MG63 (cell line): Measurements from ENCODE around the gene SUFU. TPM values are rescaled to one million over a fixed set of nuclear protein-coding genes. Genes with fewer than 3 reads are reported as not detected.

Experiments
- DNase-seq: peaks from one replicate; pipeline ENCODE4 v3.0.0-alpha.2; 2020
- H3K27me3 ChIP-seq: fragments of 250-450 bp; sonication (Bioruptor Pico); 2 replicates; pipeline ENCODE4 v1.5.1; 2020; ENCODE audit warnings: mild to moderate bottlenecking, moderate library complexity
- H3K36me3 ChIP-seq: fragments of 250-450 bp; sonication (Bioruptor Pico); 2 replicates; pipeline ENCODE4 v1.5.1; 2020; ENCODE audit warnings: mild to moderate bottlenecking, moderate library complexity
- H3K4me3 ChIP-seq: fragments of 250-450 bp; sonication (Bioruptor Pico); 2 replicates; pipeline ENCODE4 v1.5.1; 2020; ENCODE audit warnings: mild to moderate bottlenecking, moderate library complexity
- H3K9me3 ChIP-seq: fragments of 250-450 bp; sonication (Bioruptor Pico); 2 replicates; pipeline ENCODE4 v1.5.1; 2020; ENCODE audit warnings: mild to moderate bottlenecking, moderate library complexity
- total RNA-seq: library from RNA; depleted of rRNA; stranded (reverse); fragments of >200 nt; shearing (Covaris generic); gene quantifications from 2 replicates; pipeline ENCODE4 v1.2.3, GENCODE V29; 2014; ENCODE audit warnings: low replicate concordance

Gene SUFU
- total RNA-seq, 1 experiment from 2014 or later: 2.0 TPM

- no peaks in the 10 kb centered on the region for H3K9me3 ChIP-seq
- H3K36me3 ChIP-seq: peaks cover 2% of the 10 kb centered on the region; the same call in 1 of the 2 replicates
- H3K4me3 ChIP-seq: no peak overlapping the region
- H3K27me3 ChIP-seq: no peaks in the 10 kb centered on the region
- DNase-seq: no peak
These were observed 91.5 kb downstream of the SUFU start for GRCh38 chr10:102595293-102595692.

DNA sequence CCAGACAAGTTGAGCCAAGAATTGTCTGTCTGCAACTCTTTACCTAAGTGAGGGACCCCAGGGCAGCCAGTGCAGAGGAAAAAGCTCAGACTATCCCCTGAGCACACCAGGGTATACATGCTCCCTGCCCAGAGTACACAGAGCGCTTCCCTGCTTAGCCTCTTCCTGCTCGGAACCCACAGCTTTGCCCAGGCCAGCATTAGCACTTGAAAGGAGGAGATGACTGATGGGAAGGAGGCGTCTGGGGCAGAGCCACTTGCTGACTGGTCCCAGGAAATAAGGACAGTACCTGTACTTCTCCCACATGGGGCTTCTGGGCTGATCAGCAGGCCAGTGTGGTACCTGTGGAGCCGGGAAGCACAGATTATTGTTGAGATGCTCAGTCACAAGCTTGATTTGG lies 92.1 kb downstream of the SUFU start:
- DNase-seq: no peak
- Histone ChIP-seq H3K9me3 (no peaks in the 10 kb centered on the region), H3K36me3 (peaks cover 2% of the 10 kb centered on the region; the same call in 1 of the 2 replicates), H3K4me3 (no peak overlapping the region), H3K27me3 (no peaks in the 10 kb centered on the region)

DNA sequence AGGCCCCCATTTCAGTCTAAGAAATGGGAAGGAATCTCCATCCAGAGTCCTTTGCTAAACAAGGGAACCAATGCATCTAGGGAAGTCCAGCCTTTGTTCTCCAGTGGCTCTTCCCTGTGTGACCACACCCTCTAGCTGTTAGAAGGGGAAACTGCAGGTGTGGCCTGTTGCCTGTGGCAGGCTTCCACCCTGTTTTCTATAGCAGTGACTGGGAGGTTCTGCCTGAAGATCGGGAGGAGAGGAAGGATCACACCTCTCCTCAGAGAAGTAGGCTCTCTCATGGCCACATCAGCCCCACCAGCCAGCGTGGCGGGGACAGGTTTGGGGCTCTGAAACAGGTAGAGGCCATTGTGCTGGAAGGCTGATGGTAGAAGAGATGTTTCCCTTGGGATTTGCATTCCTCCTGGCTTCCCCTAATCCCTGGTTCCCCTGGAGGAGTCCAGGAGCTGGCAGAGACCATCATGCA lies 92.8 kb downstream of the SUFU start:
- Histone ChIP-seq H3K9me3 (no peaks in the 10 kb centered on the region), H3K36me3 (peaks cover 2% of the 10 kb centered on the region; the same call in 1 of the 2 replicates), H3K27me3 (no peaks in the 10 kb centered on the region), H3K4me3 (no peak overlapping the region)
- DNase-seq: peak; percentile 44

DNA sequence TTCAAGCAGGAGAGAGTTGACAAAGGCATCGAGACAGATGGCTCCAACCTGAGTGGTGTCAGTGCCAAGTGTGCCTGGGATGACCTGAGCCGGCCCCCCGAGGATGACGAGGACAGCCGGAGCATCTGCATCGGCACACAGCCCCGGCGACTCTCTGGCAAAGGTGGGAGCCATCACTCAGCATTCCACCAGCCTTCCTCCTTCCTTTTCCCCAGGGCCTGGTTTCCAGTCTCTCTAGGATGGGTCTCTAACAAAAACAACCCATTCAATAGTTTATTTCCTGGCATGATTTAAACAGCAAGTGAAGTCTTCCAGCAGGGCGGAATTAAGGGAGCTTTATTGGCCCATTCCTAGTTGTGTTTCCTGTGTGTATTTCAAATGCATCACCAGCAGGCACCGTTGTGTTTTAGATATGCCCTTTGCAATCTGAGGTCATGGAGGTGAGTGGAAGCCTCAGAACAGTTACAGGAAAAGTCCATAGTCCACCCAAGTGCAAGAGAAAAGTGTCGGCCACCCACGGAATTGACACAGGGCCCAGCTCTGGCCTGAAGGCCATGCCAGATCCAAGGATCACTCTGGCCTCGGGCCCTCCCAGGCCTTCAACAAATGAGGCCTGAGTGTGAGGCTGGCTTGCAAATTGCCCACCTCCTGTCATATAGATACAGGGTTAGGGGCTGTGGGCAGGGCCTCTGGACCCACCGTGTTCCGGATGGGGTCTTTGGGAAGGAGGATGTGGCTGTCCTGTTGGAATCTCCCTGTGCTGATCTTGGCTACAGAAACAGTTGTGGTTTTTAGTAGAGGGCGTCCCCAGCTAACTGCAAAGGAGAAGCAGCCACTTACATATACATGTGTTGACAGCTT lies 93.6 kb downstream of the SUFU start:
- Histone ChIP-seq H3K27me3 (no peaks in the 10 kb centered on the region), H3K4me3 (no peak overlapping the region), H3K36me3 (peaks cover 2% of the 10 kb centered on the region; the same call in 1 of the 2 replicates), H3K9me3 (no peaks in the 10 kb centered on the region)
- DNase-seq: peak; percentile 26

GRCh38 chr10:102598243-102598642 lies 94.5 kb downstream of the SUFU start:
- Histone ChIP-seq H3K4me3 (no peak overlapping the region), H3K27me3 (no peaks in the 10 kb centered on the region), H3K9me3 (no peaks in the 10 kb centered on the region), H3K36me3 (peaks cover 2% of the 10 kb centered on the region; the same call in 1 of the 2 replicates)
- DNase-seq: no peak

GRCh38 chr10:102599565-102600327 lies 96.0 kb downstream of the SUFU start:
- no peak for DNase-seq
- Histone ChIP-seq H3K9me3 (no peaks in the 10 kb centered on the region), H3K27me3 (no peaks in the 10 kb centered on the region), H3K4me3 (no peak overlapping the region), H3K36me3 (peaks cover 5% of the 10 kb centered on the region)

DNA sequence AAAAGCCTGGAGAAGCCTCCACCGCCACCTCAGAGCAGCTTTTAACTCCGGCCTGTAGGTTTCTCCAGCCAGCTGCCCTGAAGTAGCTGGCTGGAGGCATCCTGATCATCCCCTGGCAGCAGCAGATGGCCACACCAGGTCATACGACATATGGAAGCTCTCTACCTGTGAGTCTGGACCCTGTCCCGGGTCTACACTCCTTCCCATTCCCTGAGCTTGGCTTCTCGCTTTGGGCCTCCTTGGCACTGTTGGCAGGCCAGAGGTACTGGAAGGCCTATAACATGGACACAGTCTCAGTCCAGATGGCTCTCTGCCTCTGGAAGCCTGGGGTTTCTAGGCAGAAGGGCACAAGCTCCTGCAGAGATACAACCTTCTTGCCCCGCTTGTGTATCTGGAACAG lies 97.0 kb downstream of the SUFU start:
- Histone ChIP-seq H3K27me3 (no peaks in the 10 kb centered on the region), H3K4me3 (no peak overlapping the region), H3K36me3 (peaks cover 5% of the 10 kb centered on the region), H3K9me3 (no peaks in the 10 kb centered on the region)
- DNase-seq: no peak

DNA sequence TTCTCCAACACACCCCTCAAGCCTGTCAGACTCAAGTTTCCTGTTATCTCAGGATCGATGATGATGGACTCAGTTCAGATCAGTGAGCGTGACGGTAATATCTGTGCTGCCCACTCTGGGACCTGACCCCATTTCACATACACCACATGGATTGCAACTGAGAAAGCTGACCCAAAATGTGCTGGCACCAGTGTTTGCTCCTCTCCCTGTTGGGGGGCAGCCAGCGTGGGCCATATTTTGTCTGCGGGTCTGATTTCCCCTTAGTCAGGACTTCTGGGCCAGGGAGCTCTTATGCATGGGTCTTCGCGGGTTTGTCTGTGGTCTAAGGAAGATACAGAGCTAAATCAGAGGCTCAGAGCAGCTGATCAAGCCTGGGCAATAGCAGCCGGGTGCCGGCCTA lies 97.9 kb downstream of the SUFU start:
- Histone ChIP-seq H3K9me3 (no peaks in the 10 kb centered on the region), H3K27me3 (no peaks in the 10 kb centered on the region), H3K36me3 (peaks cover 5% of the 10 kb centered on the region), H3K4me3 (no peak overlapping the region)
- DNase-seq: no peak

DNA sequence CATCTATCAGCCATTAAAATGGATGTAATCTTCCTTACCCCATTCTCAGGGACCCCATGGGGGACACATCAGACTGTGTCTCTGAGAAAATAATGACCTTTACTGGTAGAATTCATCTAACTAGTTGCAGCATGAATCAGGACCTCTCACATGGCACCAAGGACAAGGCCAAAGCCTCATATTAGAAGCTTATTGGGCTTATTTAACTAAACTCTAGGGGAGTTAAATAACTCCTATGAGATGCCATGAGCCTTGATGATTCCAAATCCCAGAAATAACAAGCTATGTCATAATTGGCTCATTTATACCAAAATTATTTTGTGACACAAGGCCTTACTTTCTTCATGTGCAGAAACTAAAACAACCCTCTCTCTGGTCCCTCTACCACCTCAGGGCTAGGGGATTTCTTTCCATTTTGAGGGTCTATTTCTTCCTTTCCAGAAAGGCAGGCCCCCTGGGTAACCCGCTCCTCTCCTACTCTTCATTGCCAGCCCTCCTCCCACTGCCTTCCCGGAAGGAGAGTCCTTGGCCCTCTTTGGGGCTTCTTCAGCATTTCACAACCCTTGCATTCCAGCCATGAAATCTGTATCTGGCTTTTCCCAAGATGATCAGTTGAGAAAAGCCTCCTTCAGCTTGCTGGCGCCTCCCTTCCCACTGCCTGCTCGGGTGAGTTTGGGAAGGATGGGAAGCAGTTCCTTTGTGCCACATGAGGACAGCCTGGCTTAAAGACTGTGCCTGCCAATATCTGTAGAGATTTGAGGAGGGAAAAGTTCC lies 98.7 kb downstream of the SUFU start:
- no peak for DNase-seq
- H3K4me3 ChIP-seq: no peak overlapping the region
- H3K36me3 ChIP-seq: peaks cover 3% of the 10 kb centered on the region
- H3K27me3 ChIP-seq: no peaks in the 10 kb centered on the region
- no peaks in the 10 kb centered on the region for H3K9me3 ChIP-seq

GRCh38 chr10:102603946-102604345 lies 100.2 kb downstream of the SUFU start:
- peaks cover 3% of the 10 kb centered on the region for H3K36me3 ChIP-seq
- no peak overlapping the region for H3K4me3 ChIP-seq
- no peaks in the 10 kb centered on the region for H3K27me3 ChIP-seq
- no peak for DNase-seq
- H3K9me3 ChIP-seq: no peaks in the 10 kb centered on the region

GRCh38 chr10:102604439-102604841 lies 100.7 kb downstream of the SUFU start:
- no peak overlapping the region for H3K4me3 ChIP-seq
- no peaks in the 10 kb centered on the region for H3K27me3 ChIP-seq
- no peaks in the 10 kb centered on the region for H3K9me3 ChIP-seq
- H3K36me3 ChIP-seq: peaks cover 3% of the 10 kb centered on the region
- peak; percentile 30 for DNase-seq

- peaks cover 3% of the 10 kb centered on the region for H3K36me3 ChIP-seq
- no peaks in the 10 kb centered on the region for H3K9me3 ChIP-seq
- no peak for DNase-seq
- no peaks in the 10 kb centered on the region for H3K27me3 ChIP-seq
- no peak overlapping the region for H3K4me3 ChIP-seq
These were observed 101.9 kb downstream of the SUFU start for GRCh38 chr10:102605712-102606111.

DNA sequence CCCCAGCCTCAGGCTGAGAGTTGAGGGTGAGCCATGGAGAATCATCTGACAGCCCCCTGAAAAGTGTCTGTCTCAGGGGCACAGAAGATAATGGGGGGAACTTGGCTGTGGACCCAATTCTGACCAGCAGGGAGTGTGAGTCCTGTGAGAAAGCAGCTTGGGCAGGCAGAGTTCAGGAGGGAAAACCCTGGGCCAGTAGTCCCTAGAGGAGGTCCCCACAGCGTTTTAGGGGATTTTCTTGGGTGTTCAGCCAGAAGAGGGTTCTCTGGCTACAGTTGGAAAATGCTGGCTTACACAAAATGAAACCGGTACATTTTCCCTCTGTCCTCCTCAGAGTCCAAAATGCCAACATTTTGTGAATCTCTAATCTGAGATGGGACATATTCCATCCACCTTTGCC lies 104.7 kb downstream of the SUFU start:
- H3K36me3 ChIP-seq: peaks cover 3% of the 10 kb centered on the region
- no peaks in the 10 kb centered on the region for H3K9me3 ChIP-seq
- no peak overlapping the region for H3K4me3 ChIP-seq
- DNase-seq: no peak
- no peaks in the 10 kb centered on the region for H3K27me3 ChIP-seq

- no peaks in the 10 kb centered on the region for H3K27me3 ChIP-seq
- H3K36me3 ChIP-seq: no peaks in the 10 kb centered on the region; the same call in none of the 2 replicates
- no peak for DNase-seq
- no peaks in the 10 kb centered on the region for H3K9me3 ChIP-seq
- H3K4me3 ChIP-seq: no peak overlapping the region
These were observed 106.7 kb downstream of the SUFU start for GRCh38 chr10:102610441-102610887.

- DNase-seq: no peak
- H3K36me3 ChIP-seq: no peaks in the 10 kb centered on the region; the same call in 1 of the 2 replicates
- H3K9me3 ChIP-seq: no peaks in the 10 kb centered on the region
- no peak overlapping the region for H3K4me3 ChIP-seq
- no peaks in the 10 kb centered on the region for H3K27me3 ChIP-seq
These were observed 107.8 kb downstream of the SUFU start for GRCh38 chr10:102611514-102612087.

DNA sequence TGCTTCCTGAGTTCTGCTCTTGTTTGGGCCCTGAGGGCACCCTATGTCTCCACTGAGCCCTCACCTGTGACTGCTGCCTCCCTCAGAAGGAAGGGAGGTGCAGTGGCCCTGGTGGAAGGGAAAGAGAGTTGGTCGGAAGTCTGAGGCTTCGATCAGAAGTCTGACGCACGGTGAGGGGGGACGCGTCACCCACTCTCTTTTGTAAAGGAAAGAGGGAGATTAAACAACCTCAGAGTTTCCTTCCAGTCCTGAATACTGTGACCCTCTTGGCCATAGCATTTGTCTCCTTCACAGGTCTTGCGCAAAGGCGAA lies 109.1 kb downstream of the SUFU start:
- H3K36me3 ChIP-seq: no peaks in the 10 kb centered on the region; the same call in 1 of the 2 replicates
- H3K4me3 ChIP-seq: no peak overlapping the region
- H3K9me3 ChIP-seq: no peaks in the 10 kb centered on the region
- H3K27me3 ChIP-seq: no peaks in the 10 kb centered on the region
- no peak for DNase-seq
